ENCODE measurements around the gene PRTN3.

PRTN3 gene

GRCh38 chr19:869245-870177 is 28.7 kb downstream of the PRTN3 start:
- TF ChIP-seq SP1 (IDR thresholded peaks at IDR 0.05) (no peak), ELF4 (IDR thresholded peaks at IDR 0.05) (no peak), HDGF (IDR thresholded peaks at IDR 0.05; ENCODE audit: borderline replicate concordance) (0 out of 2 replicates have a peak, but pooled peaks have one; percentile 30), BHLHE40 (IDR thresholded peaks at IDR 0.05; ENCODE audit: borderline replicate concordance) (no peak), SUZ12 (IDR thresholded peaks at IDR 0.05) (no peak)
- ChIA-PET POLR2A (no interaction called here), CTCF (no interaction called here)
- DNase-seq (ENCODE audit: extremely low spot score): no peak

GRCh38 chr19:870314-870713 is 29.5 kb downstream of the PRTN3 start:
- TF ChIP-seq ARNT (IDR thresholded peaks at IDR 0.05) (no peak), SP1 (IDR thresholded peaks at IDR 0.05) (no peak), L3MBTL2 (conservative IDR thresholded peaks at IDR 0.05) (no peak), FOXM1 (IDR thresholded peaks at IDR 0.05; ENCODE audit: borderline replicate concordance) (no peak), FOXA1 (IDR thresholded peaks at IDR 0.05) (no peak), TARDBP (IDR thresholded peaks at IDR 0.05) (no peak), SUZ12 (IDR thresholded peaks at IDR 0.05) (no peak), PKNOX1 (IDR thresholded peaks at IDR 0.05) (no peak), ELF4 (IDR thresholded peaks at IDR 0.05) (no peak), BHLHE40 (IDR thresholded peaks at IDR 0.05; ENCODE audit: borderline replicate concordance) (no peak), HDGF (IDR thresholded peaks at IDR 0.05; ENCODE audit: borderline replicate concordance) (no peak), FOXK2 (IDR thresholded peaks at IDR 0.05) (no peak), CTBP1 (IDR thresholded peaks at IDR 0.05; ENCODE audit: borderline replicate concordance) (no peak), NFRKB (IDR thresholded peaks at IDR 0.05) (no peak), LEF1 (IDR thresholded peaks at IDR 0.05; ENCODE audit: borderline replicate concordance) (no peak)
- ChIA-PET CTCF (no interaction called here), POLR2A (no interaction called here)
- DNase-seq (ENCODE audit: extremely low spot score): no peak

- TF ChIP-seq ZNF384 (IDR thresholded peaks at IDR 0.05) (no peak), L3MBTL2 (conservative IDR thresholded peaks at IDR 0.05) (no peak), NFRKB (IDR thresholded peaks at IDR 0.05) (no peak), ARNT (IDR thresholded peaks at IDR 0.05) (no peak), LEF1 (IDR thresholded peaks at IDR 0.05; ENCODE audit: borderline replicate concordance) (no peak), FOXM1 (IDR thresholded peaks at IDR 0.05; ENCODE audit: borderline replicate concordance) (no peak), PKNOX1 (IDR thresholded peaks at IDR 0.05) (no peak), SP1 (IDR thresholded peaks at IDR 0.05) (no peak), ELF4 (IDR thresholded peaks at IDR 0.05) (no peak), SUZ12 (IDR thresholded peaks at IDR 0.05) (no peak)
- ChIA-PET POLR2A (no interaction called here), CTCF (no interaction called here)
- DNase-seq (ENCODE audit: extremely low spot score): no peak
These were observed 30.2 kb downstream of the PRTN3 start for GRCh38 chr19:870963-871401.

GRCh38 chr19:871446-872265 is 30.9 kb downstream of the PRTN3 start:
- POLR2A ChIA-PET: no interaction called here
- DNase-seq (ENCODE audit: extremely low spot score): peak; percentile 43
- CTCF ChIA-PET: no interaction called here

GRCh38 chr19:872266-872951 is 31.6 kb downstream of the PRTN3 start:
- TF ChIP-seq SUZ12 (IDR thresholded peaks at IDR 0.05) (no peak), FOXK2 (IDR thresholded peaks at IDR 0.05) (no peak), FOXM1 (IDR thresholded peaks at IDR 0.05; ENCODE audit: borderline replicate concordance) (no peak), BHLHE40 (IDR thresholded peaks at IDR 0.05; ENCODE audit: borderline replicate concordance) (no peak), ZNF384 (IDR thresholded peaks at IDR 0.05) (no peak), NFRKB (IDR thresholded peaks at IDR 0.05) (no peak), LEF1 (IDR thresholded peaks at IDR 0.05; ENCODE audit: borderline replicate concordance) (no peak), FOXA1 (IDR thresholded peaks at IDR 0.05) (no peak), ARNT (IDR thresholded peaks at IDR 0.05) (no peak), PKNOX1 (IDR thresholded peaks at IDR 0.05) (no peak), L3MBTL2 (conservative IDR thresholded peaks at IDR 0.05) (no peak), TARDBP (IDR thresholded peaks at IDR 0.05) (no peak), ELF4 (IDR thresholded peaks at IDR 0.05) (no peak), SP1 (IDR thresholded peaks at IDR 0.05) (no peak), CTBP1 (IDR thresholded peaks at IDR 0.05; ENCODE audit: borderline replicate concordance) (no peak), HDGF (IDR thresholded peaks at IDR 0.05; ENCODE audit: borderline replicate concordance) (no peak)
- POLR2A ChIA-PET: no interaction called here
- peak; percentile 76 for DNase-seq (ENCODE audit: extremely low spot score)
- CTCF ChIA-PET: no interaction called here

More at GRCh38 chr19:871446-872265, 30.9 kb downstream of the PRTN3 start:
- 0 out of 2 replicates have a peak, but pooled peaks have one; percentile 21 for TF ChIP-seq HDGF (IDR thresholded peaks at IDR 0.05; ENCODE audit: borderline replicate concordance)
- no peak for TF ChIP-seq TARDBP (IDR thresholded peaks at IDR 0.05)
